Progenitor cell of endocrine pancreas (in vitro differentiated cells): Measurements from ENCODE around the gene SNAPC4. TPM values are rescaled to one million over a fixed set of nuclear protein-coding genes. Genes with fewer than 3 reads are reported as not detected.
A peak's percentile ranks its signal among the peaks of the same experiment; 100 is the strongest.

Source experiments
- DNase-seq: peaks from one replicate; pipeline ENCODE4 v3.0.0; 2021; ENCODE audit warnings: low spot score; ENCODE audit not compliant: unreplicated experiment
- H3K27ac Mint-ChIP-seq: 2 replicates; pipeline ENCODE4 v1.8.0; 2021; ENCODE audit warnings: mild to moderate bottlenecking, moderate library complexity, mixed read lengths
- H3K27me3 Mint-ChIP-seq: 2 replicates; pipeline ENCODE4 v1.8.0; 2021; ENCODE audit warnings: mixed read lengths
- H3K36me3 Mint-ChIP-seq: 2 replicates; pipeline ENCODE4 v1.8.0; 2022; ENCODE audit warnings: mixed read lengths; ENCODE audit not compliant: insufficient read depth
- H3K4me1 Mint-ChIP-seq: 2 replicates; pipeline ENCODE4 v1.8.0; 2021; ENCODE audit warnings: low read depth, mixed read lengths
- H3K4me3 Mint-ChIP-seq: 2 replicates; pipeline ENCODE4 v1.8.0; 2021; ENCODE audit warnings: low read depth, mild to moderate bottlenecking, moderate library complexity, mixed read lengths
- H3K9me3 Mint-ChIP-seq: 2 replicates; pipeline ENCODE4 v1.8.0; 2021; ENCODE audit warnings: low read depth, mixed read lengths
- CTCF ChIP-seq: fragments of 200-600 bp; sonication (generic); IDR thresholded peaks from one replicate; pipeline ENCODE4 v1.5.0; 2021; ENCODE audit warnings: antibody characterized with exemption, mild to moderate bottlenecking; ENCODE audit not compliant: unreplicated experiment
- total RNA-seq: library from RNA; stranded (reverse); gene quantifications from 2 replicates; pipeline ENCODE4 v1.2.1, GENCODE V29; 2021

SNAPC4 gene
- total RNA-seq, 1 donor from 2014 or later, result 22.3 TPM

- no peaks in the 10 kb centered on the region for H3K27me3 Mint-ChIP-seq
- H3K36me3 Mint-ChIP-seq, result no peaks in the 10 kb centered on the region
Observed at GRCh38 chr9:136358016-136358415, 42.0 kb downstream of the SNAPC4 start.

GRCh38 chr9:136357202-136357725 is 42.7 kb downstream of the SNAPC4 start:
- H3K4me1 Mint-ChIP-seq, result no peaks in the 10 kb centered on the region
- H3K9me3 Mint-ChIP-seq, result no peaks in the 10 kb centered on the region
- DNase-seq, result no peak
- TF ChIP-seq CTCF, result no peak
- no peaks in the 10 kb centered on the region for H3K27me3 Mint-ChIP-seq
- H3K27ac Mint-ChIP-seq, result no peak overlapping the region
- no peak overlapping the region for H3K4me3 Mint-ChIP-seq
- no peaks in the 10 kb centered on the region for H3K36me3 Mint-ChIP-seq

More at GRCh38 chr9:136358016-136358415, 42.0 kb downstream of the SNAPC4 start:
- TF ChIP-seq CTCF, result no peak
- Mint-ChIP-seq H3K27ac (no peak overlapping the region), H3K9me3 (no peaks in the 10 kb centered on the region), H3K4me3 (no peak overlapping the region), H3K4me1 (no peaks in the 10 kb centered on the region)
- no peak for DNase-seq

- TF ChIP-seq CTCF, result no peak
- Mint-ChIP-seq H3K4me3 (no peak overlapping the region), H3K4me1 (no peaks in the 10 kb centered on the region), H3K9me3 (no peaks in the 10 kb centered on the region), H3K27ac (no peak overlapping the region), H3K36me3 (no peaks in the 10 kb centered on the region), H3K27me3 (no peaks in the 10 kb centered on the region)
- no peak for DNase-seq
Observed at GRCh38 chr9:136355616-136356557, 44.1 kb downstream of the SNAPC4 start.

- no peaks in the 10 kb centered on the region for H3K36me3 Mint-ChIP-seq
- peak overlapping the region; percentile 41 for H3K27ac Mint-ChIP-seq
- no peak for TF ChIP-seq CTCF
- H3K9me3 Mint-ChIP-seq, result no peaks in the 10 kb centered on the region
- H3K4me1 Mint-ChIP-seq, result no peaks in the 10 kb centered on the region
- H3K27me3 Mint-ChIP-seq, result no peaks in the 10 kb centered on the region
- DNase-seq, result no peak
- H3K4me3 Mint-ChIP-seq, result no peak overlapping the region
Observed at GRCh38 chr9:136354592-136355085, 45.3 kb downstream of the SNAPC4 start.

- no peak overlapping the region for H3K27ac Mint-ChIP-seq
Observed at GRCh38 chr9:136353757-136354488, 46.0 kb downstream of the SNAPC4 start.

More at GRCh38 chr9:136353757-136354488, 46.0 kb downstream of the SNAPC4 start:
- H3K27me3 Mint-ChIP-seq, result no peaks in the 10 kb centered on the region
- no peaks in the 10 kb centered on the region for H3K9me3 Mint-ChIP-seq
- no peaks in the 10 kb centered on the region for H3K4me1 Mint-ChIP-seq
- no peak for TF ChIP-seq CTCF
- H3K4me3 Mint-ChIP-seq, result no peak overlapping the region
- DNase-seq, result no peak
- no peaks in the 10 kb centered on the region for H3K36me3 Mint-ChIP-seq
